HUES64 (cell line): ENCODE measurements around the gene KATNB1.

Experiments used
- H3K27ac ChIP-seq: 2 replicates; pipeline ENCODE4 v1.7.0; 2013; ENCODE audit warnings: low read depth, low read length, inconsistent platforms
- H3K27me3 ChIP-seq: 2 replicates; pipeline ENCODE4 v1.6.1; 2013; ENCODE audit warnings: mild to moderate bottlenecking, low read length; ENCODE audit not compliant: insufficient read depth
- H3K36me3 ChIP-seq: 2 replicates; pipeline ENCODE4 v1.6.1; 2013; ENCODE audit warnings: mild to moderate bottlenecking, low read length; ENCODE audit not compliant: insufficient read depth
- H3K4me1 ChIP-seq: 2 replicates; pipeline ENCODE4 v1.6.1; 2013; ENCODE audit warnings: mild to moderate bottlenecking, low read length, moderate library complexity; ENCODE audit not compliant: insufficient read depth
- H3K4me3 ChIP-seq: 2 replicates; pipeline ENCODE4 v1.5.1; 2013; ENCODE audit warnings: mild to moderate bottlenecking, low read length, moderate library complexity
- H3K9ac ChIP-seq: 2 replicates; pipeline ENCODE4 v1.6.1; 2013; ENCODE audit warnings: mild to moderate bottlenecking, low read depth, low read length
- H3K9me3 ChIP-seq: 2 replicates; pipeline ENCODE4 v1.6.1; 2013; ENCODE audit warnings: low read depth, low read length; ENCODE audit not compliant: insufficient read depth
- WGBS: fragments of 150-250, 120-280 bp; methylation state at CpG from one replicate; pipeline ENCODE4 v1.1.7; 2013; ENCODE audit warnings: missing lambda C conversion rate; 5-methylcytosine and 5-hydroxymethylcytosine counted together

The KATNB1 gene

GRCh38 chr16:57754354-57755060, 18.9 kb downstream of the KATNB1 start:
- Histone ChIP-seq H3K27ac (no peak overlapping the region), H3K9me3 (no peaks in the 10 kb centered on the region), H3K36me3 (peaks cover 26% of the 10 kb centered on the region), H3K4me1 (no peaks in the 10 kb centered on the region; the same call in 1 of the 2 replicates), H3K9ac (no peak overlapping the region), H3K4me3 (no peak overlapping the region), H3K27me3 (no peaks in the 10 kb centered on the region)
- 83% methylated on average over 9 of the region's 9 CpGs for whole genome bisulfite sequencing

DNA sequence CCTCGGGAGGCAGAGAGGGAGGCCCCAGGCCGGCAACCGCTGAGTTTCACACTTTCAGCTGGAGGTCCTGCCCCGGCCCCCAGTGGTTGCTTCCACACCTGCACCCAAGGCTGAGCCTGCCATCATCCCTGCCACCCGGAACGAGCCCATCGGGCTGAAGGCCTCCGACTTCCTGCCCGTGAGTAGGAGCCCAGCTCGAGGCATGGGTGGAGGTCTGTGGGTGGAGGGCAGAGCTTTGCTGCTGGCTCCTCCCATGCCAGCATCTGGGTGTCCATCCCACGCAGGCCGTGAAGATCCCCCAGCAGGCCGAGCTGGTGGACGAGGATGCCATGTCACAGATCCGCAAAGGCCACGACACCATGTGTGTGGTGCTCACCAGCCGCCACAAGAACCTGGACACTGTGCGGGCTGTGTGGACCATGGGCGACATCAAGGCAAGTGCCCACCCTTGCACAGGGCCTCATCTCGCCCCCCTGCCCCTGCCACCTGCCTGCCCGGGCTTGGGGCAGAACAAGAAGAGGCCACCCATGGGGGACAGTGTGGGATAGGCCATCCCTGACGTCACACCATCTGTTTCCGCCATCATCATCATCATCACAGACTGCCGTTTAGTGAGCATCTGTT, 19.6 kb downstream of the KATNB1 start:
- peaks cover 26% of the 10 kb centered on the region for H3K36me3 ChIP-seq
- no peaks in the 10 kb centered on the region for H3K9me3 ChIP-seq
- 95% methylated on average over 24 of the region's 24 CpGs for WGBS
- H3K9ac ChIP-seq: no peak overlapping the region
- no peaks in the 10 kb centered on the region for H3K27me3 ChIP-seq
- H3K4me3 ChIP-seq: no peak overlapping the region
- no peak overlapping the region for H3K27ac ChIP-seq
- H3K4me1 ChIP-seq: no peaks in the 10 kb centered on the region; the same call in 1 of the 2 replicates

DNA sequence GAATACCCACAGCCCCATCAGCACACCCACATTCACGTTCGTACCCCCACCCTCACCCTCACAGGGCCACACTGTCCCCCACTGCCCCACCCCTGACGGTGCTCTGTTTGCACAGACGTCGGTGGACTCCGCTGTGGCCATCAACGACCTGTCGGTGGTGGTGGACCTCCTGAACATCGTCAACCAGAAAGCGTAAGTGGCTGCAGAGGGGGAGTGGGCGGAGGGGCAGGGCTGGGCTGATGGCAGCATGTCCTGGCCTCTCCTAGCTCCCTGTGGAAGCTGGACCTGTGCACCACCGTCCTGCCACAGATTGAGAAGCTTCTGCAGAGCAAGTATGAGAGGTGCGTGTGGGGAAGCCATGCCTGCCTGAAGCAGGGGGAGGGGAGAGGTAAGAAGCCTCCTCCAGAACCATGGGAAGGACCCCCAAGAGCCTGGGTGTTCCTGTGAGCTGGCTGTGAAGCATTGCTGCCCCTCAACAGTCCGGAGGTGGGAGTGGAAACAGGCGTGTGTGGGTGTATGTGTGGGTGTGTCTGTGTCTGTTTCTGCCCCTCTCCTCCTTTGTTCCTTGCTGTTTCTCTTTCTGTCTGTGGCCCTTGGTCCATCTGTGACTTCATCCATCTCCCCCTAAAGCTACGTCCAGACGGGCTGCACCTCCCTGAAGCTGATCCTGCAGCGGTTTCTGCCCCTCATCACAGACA, 20.3 kb downstream of the KATNB1 start:
- WGBS: 92% methylated on average over 17 of the region's 18 CpGs
- no peak overlapping the region for H3K9ac ChIP-seq
- H3K9me3 ChIP-seq: no peaks in the 10 kb centered on the region
- H3K4me3 ChIP-seq: no peak overlapping the region
- no peak overlapping the region for H3K27ac ChIP-seq
- H3K27me3 ChIP-seq: no peaks in the 10 kb centered on the region
- H3K36me3 ChIP-seq: peaks cover 26% of the 10 kb centered on the region
- H3K4me1 ChIP-seq: peaks cover 5% of the 10 kb centered on the region; the same call in 1 of the 2 replicates

DNA sequence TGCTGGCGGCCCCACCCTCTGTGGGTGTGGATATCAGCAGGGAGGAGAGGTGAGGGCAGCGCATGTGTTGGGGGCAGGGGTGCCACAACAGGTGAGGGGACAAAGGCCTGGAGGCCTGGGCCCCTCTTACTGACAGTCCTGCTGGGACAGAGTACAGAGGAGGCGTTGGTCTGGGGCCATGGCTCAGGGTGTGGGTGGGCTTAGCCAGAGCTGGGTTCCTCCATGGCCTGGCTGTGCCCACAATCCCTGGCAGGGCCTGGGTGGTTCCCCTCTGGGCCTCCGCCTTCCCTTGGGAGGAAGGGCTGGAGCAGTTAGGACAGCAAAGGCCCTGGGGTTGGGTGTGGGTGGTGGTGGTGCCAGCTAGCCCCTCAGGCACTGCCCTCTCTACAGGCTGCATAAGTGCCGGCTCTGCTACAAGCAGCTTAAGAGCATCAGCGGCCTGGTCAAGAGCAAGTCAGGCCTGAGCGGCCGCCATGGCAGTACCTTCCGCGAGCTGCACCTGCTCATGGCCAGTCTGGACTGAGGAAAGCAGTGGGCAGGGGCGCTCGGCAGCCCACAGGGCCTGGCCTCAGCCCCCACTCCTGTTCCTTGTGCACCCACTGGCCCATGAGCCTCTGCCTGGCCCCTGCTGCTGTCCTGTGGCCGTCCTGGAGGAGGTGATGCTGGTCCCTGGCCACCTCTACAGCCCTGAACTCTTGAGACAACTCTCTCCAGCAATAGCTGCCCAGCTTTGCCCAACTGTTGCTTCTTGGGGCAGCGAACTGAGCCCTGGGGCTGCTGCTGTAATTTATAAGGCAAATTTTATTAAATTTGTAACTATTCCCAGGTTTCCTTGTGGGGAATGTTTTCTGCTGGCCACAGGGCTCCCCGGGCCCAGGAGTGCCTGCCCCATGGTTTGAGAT, 21.1 kb downstream of the KATNB1 start:
- H3K4me3 ChIP-seq: no peak overlapping the region
- no peaks in the 10 kb centered on the region for H3K9me3 ChIP-seq
- no peak overlapping the region for H3K9ac ChIP-seq
- H3K36me3 ChIP-seq: peaks cover 19% of the 10 kb centered on the region
- H3K4me1 ChIP-seq: peaks cover 5% of the 10 kb centered on the region; the same call in 1 of the 2 replicates
- H3K27ac ChIP-seq: no peak overlapping the region
- 90% methylated on average over 15 of the region's 15 CpGs for WGBS
- H3K27me3 ChIP-seq: no peaks in the 10 kb centered on the region

DNA sequence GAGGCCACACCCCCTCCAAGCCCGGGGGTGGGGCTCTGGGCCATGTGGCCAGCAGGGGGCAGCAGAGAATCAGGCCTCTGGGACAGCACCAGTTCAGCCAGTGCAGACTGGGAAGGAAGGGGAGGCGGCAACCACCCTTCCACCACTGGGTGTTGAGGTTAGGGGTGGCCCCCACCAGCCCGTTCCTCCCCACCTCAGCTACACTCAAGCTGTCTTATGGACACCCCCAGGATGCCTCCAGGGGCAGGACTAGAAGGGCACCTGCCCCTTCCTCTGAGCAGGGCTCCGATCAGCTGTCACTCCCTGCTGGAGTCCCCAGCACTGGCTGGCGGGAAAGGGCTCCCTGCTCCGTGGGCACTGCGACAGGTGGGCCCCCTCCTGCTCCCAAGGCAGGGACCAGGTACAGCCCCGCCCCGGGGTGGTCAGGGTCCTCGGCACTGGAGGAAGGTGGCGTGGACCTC, 21.8 kb downstream of the KATNB1 start:
- H3K36me3 ChIP-seq: peaks cover 16% of the 10 kb centered on the region
- H3K9ac ChIP-seq: no peak overlapping the region; the same call in 1 of the 2 replicates
- no peaks in the 10 kb centered on the region for H3K27me3 ChIP-seq
- H3K4me1 ChIP-seq: peaks cover 5% of the 10 kb centered on the region; the same call in 1 of the 2 replicates
- no peak overlapping the region for H3K4me3 ChIP-seq
- H3K27ac ChIP-seq: no peak overlapping the region; the same call in 1 of the 2 replicates
- no peaks in the 10 kb centered on the region for H3K9me3 ChIP-seq
- WGBS: 64% methylated on average over 10 of the region's 11 CpGs

DNA sequence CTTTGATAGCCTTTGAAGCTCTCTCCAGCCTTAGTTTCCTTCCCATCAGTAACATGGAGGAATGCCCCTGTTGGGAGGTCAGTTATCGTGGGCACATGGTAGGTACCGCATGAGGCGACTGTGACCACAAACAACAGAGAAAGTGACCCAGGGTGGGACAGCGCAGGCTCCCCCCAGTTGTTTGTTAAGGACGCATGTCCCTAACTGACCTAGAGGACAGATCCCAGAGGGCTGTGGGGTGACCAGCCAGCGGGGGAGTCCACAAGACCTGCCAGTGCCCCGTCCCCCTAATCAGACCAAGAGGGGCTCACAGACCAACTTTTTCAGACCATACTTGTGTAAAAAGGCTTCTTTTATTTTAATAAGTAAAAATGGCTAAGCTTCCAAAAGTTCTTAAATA, 22.3 kb downstream of the KATNB1 start:
- Histone ChIP-seq H3K36me3 (peaks cover 16% of the 10 kb centered on the region), H3K4me3 (no peak overlapping the region), H3K4me1 (peaks cover 5% of the 10 kb centered on the region; the same call in 1 of the 2 replicates), H3K9me3 (no peaks in the 10 kb centered on the region), H3K9ac (no peak overlapping the region), H3K27me3 (no peaks in the 10 kb centered on the region), H3K27ac (no peak overlapping the region)
- 97% methylated on average over 7 of the region's 7 CpGs for WGBS

DNA sequence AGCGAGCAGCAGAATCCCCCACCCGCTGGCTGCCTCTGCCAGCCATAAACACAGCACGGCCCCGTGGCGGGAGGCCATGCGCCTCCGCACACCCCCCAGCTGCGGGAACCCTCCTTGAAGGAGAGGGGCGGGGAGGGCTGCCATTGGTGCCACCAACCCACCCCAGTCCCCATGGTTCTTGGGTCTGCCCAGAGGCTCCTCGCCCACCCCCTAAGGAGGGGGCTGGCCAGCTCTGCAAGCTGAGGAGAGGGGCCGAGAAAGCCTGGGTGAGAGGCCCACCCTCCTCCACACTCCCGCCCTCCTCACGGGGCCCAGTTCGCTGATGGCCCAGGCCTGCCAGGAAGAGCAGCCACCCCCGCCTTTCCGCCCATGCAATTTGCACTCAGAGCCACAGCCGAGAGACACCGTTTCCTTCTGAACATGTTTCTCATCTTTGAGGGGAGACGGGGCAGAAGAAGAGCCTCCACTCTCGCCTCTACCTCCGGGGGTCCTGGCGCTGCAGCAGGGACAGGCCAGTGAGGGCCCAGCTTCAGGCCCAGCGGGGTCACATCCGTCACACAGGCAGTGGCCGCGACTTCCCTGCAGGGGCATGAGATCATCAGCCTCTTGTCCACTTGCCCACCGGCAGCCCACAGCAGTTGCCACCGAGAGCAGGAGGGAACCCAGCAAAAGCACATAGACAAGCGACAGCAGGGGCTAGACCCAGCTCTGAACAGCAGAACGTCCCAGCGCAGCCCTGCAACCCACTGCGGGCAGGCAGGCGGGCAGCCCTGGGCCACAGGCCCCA, 23.0 kb downstream of the KATNB1 start:
- no peak overlapping the region for H3K4me3 ChIP-seq
- H3K27me3 ChIP-seq: no peaks in the 10 kb centered on the region
- H3K36me3 ChIP-seq: peaks cover 16% of the 10 kb centered on the region
- peaks cover 5% of the 10 kb centered on the region; the same call in 1 of the 2 replicates for H3K4me1 ChIP-seq
- H3K27ac ChIP-seq: no peak overlapping the region
- H3K9ac ChIP-seq: no peak overlapping the region
- H3K9me3 ChIP-seq: no peaks in the 10 kb centered on the region
- 88% methylated on average over 32 of the region's 33 CpGs for WGBS

DNA sequence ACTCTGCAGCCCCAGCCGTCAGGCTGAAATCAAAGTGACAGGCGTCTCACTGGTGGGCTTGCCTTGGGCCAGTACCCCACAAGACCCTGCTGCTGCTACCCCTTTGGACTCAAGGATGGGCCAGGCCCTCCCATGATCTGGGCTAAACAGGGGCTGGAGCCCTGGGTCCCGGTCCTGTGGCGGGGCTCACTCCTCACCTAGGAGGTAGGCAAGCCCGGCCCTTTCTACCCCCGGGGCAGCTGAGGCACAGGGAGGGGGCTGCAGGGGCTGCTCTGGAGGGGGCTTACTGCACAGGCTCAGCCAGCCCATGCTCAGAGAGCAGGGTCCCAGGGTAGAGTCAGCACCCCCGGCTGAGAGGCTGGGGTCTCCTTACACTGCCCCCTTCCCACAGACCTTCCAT, 23.6 kb downstream of the KATNB1 start:
- Histone ChIP-seq H3K27me3 (no peaks in the 10 kb centered on the region), H3K9ac (no peak overlapping the region), H3K36me3 (peaks cover 12% of the 10 kb centered on the region), H3K4me1 (peaks cover 5% of the 10 kb centered on the region; the same call in 1 of the 2 replicates), H3K27ac (no peak overlapping the region), H3K9me3 (no peaks in the 10 kb centered on the region), H3K4me3 (no peak overlapping the region)
- 89% methylated on average over 7 of the region's 7 CpGs for WGBS

GRCh38 chr16:57759541-57760356, 24.2 kb downstream of the KATNB1 start:
- peaks cover 12% of the 10 kb centered on the region for H3K36me3 ChIP-seq
- WGBS: 85% methylated on average over 20 of the region's 21 CpGs
- peaks cover 5% of the 10 kb centered on the region for H3K4me1 ChIP-seq
- H3K9ac ChIP-seq: no peak overlapping the region; the same call in 1 of the 2 replicates
- H3K4me3 ChIP-seq: no peak overlapping the region
- H3K27ac ChIP-seq: no peak overlapping the region
- H3K27me3 ChIP-seq: no peaks in the 10 kb centered on the region
- H3K9me3 ChIP-seq: no peaks in the 10 kb centered on the region
